IPS-18a (cell line): ENCODE measurements around the gene ICAM1.

ENCODE experiments used
- H3K27ac ChIP-seq: one replicate; pipeline ENCODE4 v1.5.1; 2013; ENCODE audit warnings: low read length
- H3K27me3 ChIP-seq: one replicate; pipeline ENCODE4 v1.6.1; 2013; ENCODE audit warnings: mild to moderate bottlenecking, low read length; ENCODE audit not compliant: control insufficient read depth, insufficient read depth
- H3K36me3 ChIP-seq: one replicate; pipeline ENCODE4 v1.6.1; 2013; ENCODE audit warnings: low read depth, low read length; ENCODE audit not compliant: control insufficient read depth
- H3K4me1 ChIP-seq: one replicate; pipeline ENCODE4 v1.6.1; 2013; ENCODE audit warnings: low read depth, low read length; ENCODE audit not compliant: control insufficient read depth
- H3K4me3 ChIP-seq: one replicate; pipeline ENCODE4 v1.5.1; 2013; ENCODE audit warnings: low read length
- H3K9ac ChIP-seq: one replicate; pipeline ENCODE4 v1.6.1; 2013; ENCODE audit warnings: mild to moderate bottlenecking, low read length, moderate library complexity
- H3K9me3 ChIP-seq: one replicate; pipeline ENCODE4 v1.6.1; 2013; ENCODE audit warnings: low read depth, low read length; ENCODE audit not compliant: control insufficient read depth

Gene ICAM1

DNA sequence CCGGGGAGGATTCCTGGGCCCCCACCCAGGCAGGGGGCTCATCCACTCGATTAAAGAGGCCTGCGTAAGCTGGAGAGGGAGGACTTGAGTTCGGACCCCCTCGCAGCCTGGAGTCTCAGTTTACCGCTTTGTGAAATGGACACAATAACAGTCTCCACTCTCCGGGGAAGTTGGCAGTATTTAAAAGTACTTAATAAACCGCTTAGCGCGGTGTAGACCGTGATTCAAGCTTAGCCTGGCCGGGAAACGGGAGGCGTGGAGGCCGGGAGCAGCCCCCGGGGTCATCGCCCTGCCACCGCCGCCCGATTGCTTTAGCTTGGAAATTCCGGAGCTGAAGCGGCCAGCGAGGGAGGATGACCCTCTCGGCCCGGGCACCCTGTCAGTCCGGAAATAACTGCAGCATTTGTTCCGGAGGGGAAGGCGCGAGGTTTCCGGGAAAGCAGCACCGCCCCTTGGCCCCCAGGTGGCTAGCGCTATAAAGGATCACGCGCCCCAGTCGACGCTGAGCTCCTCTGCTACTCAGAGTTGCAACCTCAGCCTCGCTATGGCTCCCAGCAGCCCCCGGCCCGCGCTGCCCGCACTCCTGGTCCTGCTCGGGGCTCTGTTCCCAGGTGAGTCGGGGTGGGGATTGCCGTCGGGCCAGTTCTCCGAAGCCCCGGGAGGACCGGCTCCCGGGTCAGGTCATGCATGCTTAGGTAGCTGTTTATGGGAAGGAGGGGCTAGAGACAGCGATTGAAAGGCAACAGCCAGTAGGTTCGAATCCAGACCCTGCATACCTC, at the start of gene ICAM1:
Gene ICAM1, plus strand, starts transcription at position 505 of the 779 bp plus-strand sequence. Its CDS starts 40 bp downstream, at position 545.
- Histone ChIP-seq H3K27me3 (peaks cover 41% of the 10 kb centered on the region), H3K27ac (no peak within 1 kb of the TSS), H3K36me3 (no peaks in the 10 kb centered on the region), H3K4me3 (peak within 1 kb of the TSS; percentile 49), H3K9ac (no peak within 1 kb of the TSS), H3K4me1 (peaks cover 2% of the 10 kb centered on the region), H3K9me3 (no peaks in the 10 kb centered on the region)

GRCh38 chr19:10222201-10222890, 48.6 kb upstream of the ICAM1 start:
- Histone ChIP-seq H3K9ac (no peak overlapping the region), H3K27ac (no peak overlapping the region), H3K36me3 (no peaks in the 10 kb centered on the region), H3K9me3 (no peaks in the 10 kb centered on the region), H3K4me1 (no peaks in the 10 kb centered on the region), H3K27me3 (no peaks in the 10 kb centered on the region), H3K4me3 (no peak overlapping the region)

DNA sequence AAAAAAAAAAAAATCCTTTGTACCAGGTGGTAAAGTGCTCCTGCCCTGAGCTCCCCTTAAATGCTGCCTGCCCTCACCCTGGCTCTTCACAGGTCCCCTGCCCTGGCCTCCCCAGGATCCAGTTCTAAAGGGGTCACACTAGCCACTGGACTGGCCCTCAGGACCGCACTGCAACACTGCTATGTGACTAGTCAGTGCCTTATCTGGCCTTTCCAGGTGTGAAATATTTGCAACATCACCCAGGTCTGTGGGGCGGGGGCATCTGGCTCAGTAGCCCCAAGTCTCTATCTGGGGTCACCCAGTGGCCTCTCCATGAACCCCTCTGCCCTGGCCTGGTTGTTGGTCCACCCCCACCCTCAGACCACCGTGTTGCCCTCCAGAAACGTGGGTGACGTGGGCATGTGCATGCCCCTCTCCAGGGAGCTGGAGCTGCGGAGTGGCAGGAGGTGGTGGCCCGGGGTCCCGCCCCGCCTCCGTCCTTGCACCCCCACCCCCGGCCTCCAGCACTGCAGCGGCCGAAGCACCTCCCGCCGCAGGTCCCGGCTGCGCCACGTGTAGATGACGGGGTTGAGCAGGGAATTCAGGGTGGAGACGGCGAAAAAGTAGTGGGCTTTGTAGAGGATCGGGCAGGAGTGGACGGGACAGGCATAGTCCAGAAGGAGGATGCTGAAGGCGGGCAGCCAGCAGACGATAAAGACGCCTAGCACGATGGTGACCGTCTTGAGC, 47.3 kb upstream of the ICAM1 start:
- H3K9me3 ChIP-seq = no peaks in the 10 kb centered on the region
- H3K27me3 ChIP-seq = no peaks in the 10 kb centered on the region
- no peaks in the 10 kb centered on the region for H3K4me1 ChIP-seq
- H3K9ac ChIP-seq = no peak overlapping the region
- H3K36me3 ChIP-seq = no peaks in the 10 kb centered on the region
- no peak overlapping the region for H3K27ac ChIP-seq
- no peak overlapping the region for H3K4me3 ChIP-seq

- H3K4me3 ChIP-seq = no peak overlapping the region
- no peaks in the 10 kb centered on the region for H3K4me1 ChIP-seq
- H3K9ac ChIP-seq = no peak overlapping the region
- no peaks in the 10 kb centered on the region for H3K36me3 ChIP-seq
- no peak overlapping the region for H3K27ac ChIP-seq
- no peaks in the 10 kb centered on the region for H3K9me3 ChIP-seq
- no peaks in the 10 kb centered on the region for H3K27me3 ChIP-seq
Measured at GRCh38 chr19:10224337-10224736, 46.6 kb upstream of the ICAM1 start.

GRCh38 chr19:10226021-10226375, 44.9 kb upstream of the ICAM1 start:
- no peaks in the 10 kb centered on the region for H3K4me1 ChIP-seq
- H3K4me3 ChIP-seq = no peak overlapping the region
- no peaks in the 10 kb centered on the region for H3K27me3 ChIP-seq
- H3K36me3 ChIP-seq = no peaks in the 10 kb centered on the region
- no peak overlapping the region for H3K27ac ChIP-seq
- H3K9ac ChIP-seq = no peak overlapping the region
- no peaks in the 10 kb centered on the region for H3K9me3 ChIP-seq

DNA sequence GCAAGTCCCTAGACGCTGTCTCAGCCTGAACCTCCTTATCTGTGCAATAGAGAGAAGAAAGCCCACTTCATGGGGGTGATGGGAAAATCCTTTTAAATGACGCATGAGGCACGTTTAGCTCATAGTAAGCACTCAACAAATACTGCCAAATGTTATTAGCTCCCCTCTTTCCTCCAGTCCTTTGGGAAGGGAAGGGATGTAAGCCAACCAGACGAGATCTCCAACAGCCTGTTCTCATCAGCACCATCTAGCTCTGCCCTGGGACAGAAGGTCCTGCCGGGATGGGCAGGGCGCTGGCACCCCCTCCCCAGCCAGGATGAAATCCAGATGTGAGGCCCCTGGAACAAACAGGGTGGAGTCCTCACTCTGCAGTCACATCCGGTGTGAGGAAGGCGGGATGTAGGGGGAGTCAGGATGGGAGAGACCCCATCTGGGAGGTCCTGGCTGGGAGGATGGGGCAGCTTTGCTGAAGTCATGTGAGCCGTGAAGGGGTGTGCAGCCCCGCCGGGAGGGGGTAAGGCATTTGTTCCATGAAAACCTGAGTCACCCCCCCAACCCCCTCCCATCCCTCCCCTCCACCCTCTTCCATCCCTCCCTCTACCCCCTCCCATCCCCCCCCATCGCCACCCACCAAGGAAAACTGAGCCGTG, 44.4 kb upstream of the ICAM1 start:
- no peak overlapping the region for H3K9ac ChIP-seq
- no peaks in the 10 kb centered on the region for H3K9me3 ChIP-seq
- H3K27me3 ChIP-seq = no peaks in the 10 kb centered on the region
- no peak overlapping the region for H3K4me3 ChIP-seq
- no peaks in the 10 kb centered on the region for H3K4me1 ChIP-seq
- H3K36me3 ChIP-seq = no peaks in the 10 kb centered on the region
- H3K27ac ChIP-seq = no peak overlapping the region

GRCh38 chr19:10227026-10227971, 43.6 kb upstream of the ICAM1 start:
- Histone ChIP-seq H3K4me3 (no peak overlapping the region), H3K9ac (no peak overlapping the region), H3K27ac (no peak overlapping the region), H3K4me1 (no peaks in the 10 kb centered on the region), H3K36me3 (no peaks in the 10 kb centered on the region), H3K27me3 (no peaks in the 10 kb centered on the region), H3K9me3 (no peaks in the 10 kb centered on the region)

DNA sequence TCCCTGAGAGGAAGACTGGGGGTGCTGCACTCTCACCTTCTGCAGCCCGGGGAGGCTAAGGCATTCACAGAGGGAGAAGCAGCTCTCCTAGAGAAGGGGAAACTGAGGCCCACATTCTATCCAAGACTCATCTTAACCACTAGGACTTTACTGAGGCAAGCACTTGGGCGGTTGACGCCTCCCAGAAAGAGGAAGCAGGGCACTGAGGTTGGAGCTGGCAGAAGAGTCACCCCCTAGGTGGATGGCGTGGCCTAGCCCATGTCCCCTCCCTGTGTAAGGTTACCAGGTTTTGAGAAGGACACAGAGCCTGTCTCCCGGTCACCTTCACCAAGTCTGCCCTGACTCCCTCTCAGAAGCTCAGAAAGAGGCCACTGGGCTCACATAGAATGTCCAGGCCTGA, 42.5 kb upstream of the ICAM1 start:
- Histone ChIP-seq H3K36me3 (no peaks in the 10 kb centered on the region), H3K27me3 (no peaks in the 10 kb centered on the region), H3K4me3 (no peak overlapping the region), H3K4me1 (no peaks in the 10 kb centered on the region), H3K9me3 (no peaks in the 10 kb centered on the region), H3K9ac (no peak overlapping the region), H3K27ac (no peak overlapping the region)

DNA sequence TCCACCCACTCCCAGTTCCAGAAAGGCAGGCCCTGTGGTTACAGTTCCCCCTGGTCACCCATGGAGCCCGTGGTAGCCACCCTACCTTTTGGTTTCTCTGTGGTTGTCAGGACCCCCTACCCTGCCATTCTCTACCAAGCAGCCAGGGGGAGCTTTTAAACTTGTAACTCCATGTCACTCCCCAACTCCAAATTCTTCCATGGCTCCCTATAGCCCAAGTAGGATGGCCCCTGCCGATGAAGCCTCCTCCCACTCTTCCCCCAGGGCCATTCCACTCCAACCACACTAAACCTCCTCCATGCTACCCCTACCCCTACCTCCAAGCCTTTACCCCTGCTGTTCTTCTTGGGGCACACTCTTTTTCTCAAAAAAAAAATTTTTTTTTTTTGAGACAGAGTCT, 42.0 kb upstream of the ICAM1 start:
- Histone ChIP-seq H3K27me3 (no peaks in the 10 kb centered on the region), H3K9ac (no peak overlapping the region), H3K4me1 (no peaks in the 10 kb centered on the region), H3K9me3 (no peaks in the 10 kb centered on the region), H3K36me3 (no peaks in the 10 kb centered on the region), H3K4me3 (no peak overlapping the region), H3K27ac (no peak overlapping the region)

GRCh38 chr19:10230173-10230860, 40.6 kb upstream of the ICAM1 start:
- no peaks in the 10 kb centered on the region for H3K36me3 ChIP-seq

More at GRCh38 chr19:10230173-10230860, 40.6 kb upstream of the ICAM1 start:
- H3K27ac ChIP-seq = no peak overlapping the region
- H3K9ac ChIP-seq = peak overlapping the region; percentile 82
- no peaks in the 10 kb centered on the region for H3K4me1 ChIP-seq
- H3K9me3 ChIP-seq = no peaks in the 10 kb centered on the region
- peak overlapping the region; percentile 75 for H3K4me3 ChIP-seq
- no peaks in the 10 kb centered on the region for H3K27me3 ChIP-seq
